ENCODE measurements around the gene DLG2.

DLG2 gene

GRCh38 chr11:83695046-83695445, 1932.1 kb downstream of the DLG2 start:
- no peak for TF ChIP-seq CTCF (IDR thresholded peaks at IDR 0.05; ENCODE audit: low read depth, low read length)

GRCh38 chr11:83694191-83694910, 1932.8 kb downstream of the DLG2 start:
- no peak overlapping the region for H3K4me3 ChIP-seq (ENCODE audit: low read depth, low read length)
- no peak for TF ChIP-seq CTCF (IDR thresholded peaks at IDR 0.05; ENCODE audit: low read depth, low read length)

More at GRCh38 chr11:83695046-83695445, 1932.1 kb downstream of the DLG2 start:
- H3K4me3 ChIP-seq (ENCODE audit: low read depth, low read length): no peak overlapping the region

- no peak for TF ChIP-seq CTCF (IDR thresholded peaks at IDR 0.05; ENCODE audit: low read depth, low read length)
Measured at GRCh38 chr11:83693306-83693992, 1933.7 kb downstream of the DLG2 start.

GRCh38 chr11:83692675-83693074, 1934.5 kb downstream of the DLG2 start:
- no peak for TF ChIP-seq CTCF (IDR thresholded peaks at IDR 0.05; ENCODE audit: low read depth, low read length)
- no peak overlapping the region for H3K4me3 ChIP-seq (ENCODE audit: low read depth, low read length)

More at GRCh38 chr11:83693306-83693992, 1933.7 kb downstream of the DLG2 start:
- H3K4me3 ChIP-seq (ENCODE audit: low read depth, low read length): no peak overlapping the region

GRCh38 chr11:83691451-83691950, 1935.6 kb downstream of the DLG2 start:
- TF ChIP-seq CTCF (IDR thresholded peaks at IDR 0.05; ENCODE audit: low read depth, low read length): no peak
- no peak overlapping the region for H3K4me3 ChIP-seq (ENCODE audit: low read depth, low read length)

GRCh38 chr11:83689144-83689780, 1937.9 kb downstream of the DLG2 start:
- TF ChIP-seq CTCF (IDR thresholded peaks at IDR 0.05; ENCODE audit: low read depth, low read length): no peak
- H3K4me3 ChIP-seq (ENCODE audit: low read depth, low read length): no peak overlapping the region

All from WI38 (cell line).